CD1c-positive myeloid dendritic cell (primary cell): ENCODE results near the gene GOLGA6C.
"Not testable (repeated sequence)": the region's sequence is repeated elsewhere in the genome, so short reads cannot be mapped to it uniquely, and the experiment has no call there.

Source experiments
- DNase-seq: peaks from one replicate; pipeline ENCODE4 v3.0.0-alpha.2; 2016; ENCODE audit errors: extremely low spot score

The GOLGA6C gene

DNA sequence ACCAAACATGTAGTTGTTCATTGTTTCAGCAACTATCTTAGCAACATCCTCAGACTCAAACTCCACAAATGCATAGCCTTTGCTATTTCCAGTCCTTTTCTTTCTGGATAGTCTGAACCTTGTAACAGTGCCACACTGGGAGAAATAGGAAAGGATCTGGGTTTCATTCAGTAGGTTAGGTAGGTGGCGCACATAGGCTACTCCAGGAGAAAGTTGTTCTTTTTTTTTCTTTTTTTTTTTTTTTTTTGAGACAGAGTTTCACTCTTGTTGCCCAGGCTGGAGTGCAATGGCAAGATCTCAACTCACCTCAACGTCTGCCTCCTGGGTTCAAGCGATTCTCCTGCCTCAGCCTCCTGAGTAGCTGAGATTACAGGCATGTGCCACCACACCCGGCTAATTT is 5.8 kb upstream of the GOLGA6C start:
- not testable (repeated sequence) for DNase-seq

DNA sequence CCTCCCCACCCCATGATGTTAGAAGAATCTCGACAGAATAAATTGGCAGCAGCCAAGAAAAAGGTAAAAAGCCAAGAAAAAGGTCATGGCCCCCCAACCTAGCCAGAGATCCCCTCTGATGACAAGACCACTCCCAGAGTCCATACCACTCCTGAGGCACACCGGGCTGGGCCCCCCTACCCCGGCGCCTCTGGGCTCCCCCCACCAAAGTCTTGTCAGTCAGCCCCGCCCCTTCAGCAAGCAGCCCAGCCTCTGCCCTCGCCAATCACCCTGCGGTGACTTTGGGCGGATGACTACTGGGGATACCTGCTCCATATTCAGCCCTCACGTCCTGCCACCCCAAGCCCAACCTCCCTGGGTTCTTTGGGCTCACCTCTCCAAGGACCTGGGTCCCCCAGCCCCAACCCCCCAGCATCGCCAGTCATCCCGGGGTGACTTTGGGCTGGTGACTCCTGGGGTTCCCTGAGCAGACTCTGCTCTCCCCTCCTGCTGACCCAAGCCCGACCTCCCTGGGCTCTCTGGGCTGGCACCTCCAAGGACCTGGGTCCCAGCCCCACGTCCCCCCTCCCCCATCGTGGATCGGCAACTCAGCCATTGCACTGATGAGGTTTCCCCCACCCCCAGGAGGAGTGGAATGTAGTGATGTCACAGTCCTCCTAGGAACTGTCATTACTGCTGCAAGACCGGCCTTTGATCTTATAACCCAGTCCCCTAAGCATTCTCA is 648 bp downstream of the GOLGA6C start:
- not testable (repeated sequence) for DNase-seq

DNA sequence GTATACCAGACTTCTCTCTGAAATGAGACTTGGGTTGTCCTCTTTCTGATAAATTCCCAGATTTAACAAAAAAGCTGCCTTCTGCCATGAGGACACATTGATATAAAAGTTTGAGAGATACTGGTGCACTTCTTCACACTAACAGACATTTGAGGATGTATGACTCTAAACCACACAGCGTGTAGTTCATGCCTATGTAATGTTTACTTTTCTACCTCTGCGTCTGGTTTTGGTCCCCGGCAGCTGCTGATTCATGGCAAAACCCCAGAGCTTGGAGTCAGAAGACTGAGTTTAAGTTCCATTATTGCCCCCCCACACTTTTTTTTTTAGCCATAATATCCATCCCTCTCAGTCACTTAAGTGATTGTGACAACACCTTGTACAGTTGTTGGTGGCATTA is 1.7 kb downstream of the GOLGA6C start:
- not testable (repeated sequence) for DNase-seq

DNA sequence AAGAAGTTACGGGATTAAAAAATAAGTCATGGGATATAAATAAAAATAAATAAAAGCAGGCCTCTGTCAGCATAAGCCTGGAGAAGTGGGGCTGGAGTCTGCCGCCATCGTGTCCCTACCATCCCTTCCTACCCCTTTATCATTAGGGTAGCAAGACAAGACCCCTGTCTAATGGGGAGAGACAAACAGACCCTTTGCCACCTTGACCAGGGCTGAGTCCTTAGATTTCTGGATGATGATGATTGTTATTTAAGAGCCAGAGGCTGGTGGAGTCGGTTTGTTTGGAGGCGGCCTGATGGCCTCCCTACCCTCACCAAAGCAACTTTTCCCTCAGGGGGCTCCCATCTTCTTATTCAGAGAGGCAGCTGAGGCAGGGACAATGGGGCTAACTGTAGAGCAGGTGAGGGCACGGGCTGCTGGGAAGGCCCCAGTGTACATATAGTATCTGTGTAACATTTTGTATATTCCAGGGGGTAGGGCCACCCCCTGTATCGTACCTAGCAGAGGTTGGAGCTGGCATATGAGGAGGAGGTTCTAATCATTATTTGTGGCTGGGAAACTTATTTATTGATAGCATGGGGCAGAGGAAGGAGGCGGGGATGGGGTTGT is 15.7 kb downstream of the GOLGA6C start:
- DNase-seq, result not testable (repeated sequence)

DNA sequence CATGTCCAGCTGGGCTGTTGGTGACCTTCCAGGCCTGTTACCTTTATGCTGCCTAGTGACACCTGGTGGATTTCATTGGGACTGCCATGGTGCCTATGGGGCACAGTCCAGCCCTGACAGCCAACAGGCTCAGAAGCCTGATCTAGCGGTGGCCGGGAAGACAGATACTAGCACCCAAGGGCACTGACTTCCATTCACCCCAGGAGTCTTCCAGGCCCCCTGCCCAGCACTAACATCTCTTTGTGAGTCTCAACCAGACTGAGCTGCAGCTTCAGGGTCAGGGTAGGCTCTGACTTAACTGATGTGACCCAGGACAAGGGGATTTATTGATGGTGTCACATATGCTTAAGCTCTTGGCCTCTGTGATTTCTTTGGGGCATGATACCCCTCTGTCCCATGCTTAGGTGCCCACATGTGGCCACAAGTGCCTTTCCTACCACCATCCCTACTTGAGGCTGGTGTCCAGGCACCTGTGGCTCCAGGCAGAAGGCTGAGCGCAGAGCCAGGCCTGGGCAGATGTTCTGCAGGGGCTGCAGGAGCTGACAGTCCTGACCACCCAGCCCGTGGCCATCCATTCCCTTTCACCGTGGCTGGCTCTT is 16.5 kb downstream of the GOLGA6C start:
- DNase-seq, result peak; percentile 7

DNA sequence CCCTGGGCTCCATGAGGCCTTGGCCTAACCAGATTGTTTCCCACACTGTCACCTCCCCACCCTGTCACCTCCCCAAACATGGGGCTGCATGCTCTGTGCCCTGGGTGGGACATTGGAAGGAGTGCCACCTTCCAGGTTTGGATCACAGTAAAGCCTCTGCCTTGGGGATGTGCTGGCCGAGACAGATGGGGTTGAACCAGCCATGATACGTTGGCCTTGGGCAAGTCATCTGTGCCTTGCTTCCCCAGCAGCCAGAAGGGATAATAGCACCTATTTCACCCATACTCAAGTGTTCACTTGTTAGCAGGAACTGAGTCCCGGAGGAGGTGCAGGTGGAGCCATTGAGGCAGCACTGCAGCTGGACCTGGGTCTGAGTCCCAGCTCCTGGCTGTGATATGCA is 17.5 kb downstream of the GOLGA6C start:
- DNase-seq, result not testable (repeated sequence)

DNA sequence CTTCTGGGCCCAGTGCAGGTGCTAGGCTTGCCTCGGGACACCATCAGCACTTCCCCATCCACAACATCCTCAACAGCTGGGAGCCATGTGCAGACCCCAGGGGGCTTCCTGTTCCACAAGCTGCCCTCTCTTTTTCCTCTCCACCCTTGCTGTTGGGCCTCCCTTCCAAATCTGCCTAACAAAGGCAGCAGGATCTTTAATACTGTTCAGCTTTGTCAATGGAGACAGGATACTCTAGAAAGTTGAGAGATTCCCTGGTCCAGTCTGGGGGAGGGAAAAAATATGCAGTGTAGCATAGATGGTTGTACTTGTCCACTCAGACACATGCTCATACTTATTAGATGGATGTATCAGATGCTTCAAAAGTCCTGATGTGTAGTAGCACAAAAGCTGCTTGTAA is 20.4 kb downstream of the GOLGA6C start:
- not testable (repeated sequence) for DNase-seq

DNA sequence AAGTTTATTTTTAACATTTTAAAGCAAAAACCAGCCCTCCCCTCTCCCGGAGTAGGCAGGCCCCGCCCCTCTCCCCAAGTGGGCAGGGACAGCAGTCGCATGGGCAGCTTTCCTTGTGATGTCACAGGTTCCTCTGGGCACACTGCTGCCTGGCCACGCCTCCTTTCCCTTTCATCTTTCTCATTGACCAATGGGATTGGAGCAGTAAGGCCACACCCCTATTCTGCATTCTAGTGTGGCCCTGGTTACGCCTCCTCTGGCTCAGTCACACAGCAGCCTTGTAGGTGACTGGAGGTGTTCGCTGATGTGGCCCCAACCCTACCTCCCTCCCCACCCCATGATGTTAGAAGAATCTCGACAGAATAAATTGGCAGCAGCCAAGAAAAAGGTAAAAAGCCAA is 24.4 kb downstream of the GOLGA6C start, which contains the start of gene GOLGA6D:
Gene GOLGA6D, plus strand, starts transcription at position 264 of the 400 bp plus-strand sequence. Its CDS starts 41 bp downstream, at position 305.
- DNase-seq, result not testable (repeated sequence)

DNA sequence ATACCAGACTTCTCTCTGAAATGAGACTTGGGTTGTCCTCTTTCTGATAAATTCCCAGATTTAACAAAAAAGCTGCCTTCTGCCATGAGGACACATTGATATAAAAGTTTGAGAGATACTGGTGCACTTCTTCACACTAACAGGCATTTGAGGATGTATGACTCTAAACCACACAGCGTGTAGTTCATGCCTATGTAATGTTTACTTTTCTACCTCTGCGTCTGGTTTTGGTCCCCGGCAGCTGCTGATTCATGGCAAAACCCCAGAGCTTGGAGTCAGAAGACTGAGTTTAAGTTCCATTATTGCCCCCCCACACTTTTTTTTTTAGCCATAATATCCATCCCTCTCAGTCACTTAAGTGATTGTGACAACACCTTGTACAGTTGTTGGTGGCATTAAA is 26.0 kb downstream of the GOLGA6C start:
- DNase-seq, result not testable (repeated sequence)

DNA sequence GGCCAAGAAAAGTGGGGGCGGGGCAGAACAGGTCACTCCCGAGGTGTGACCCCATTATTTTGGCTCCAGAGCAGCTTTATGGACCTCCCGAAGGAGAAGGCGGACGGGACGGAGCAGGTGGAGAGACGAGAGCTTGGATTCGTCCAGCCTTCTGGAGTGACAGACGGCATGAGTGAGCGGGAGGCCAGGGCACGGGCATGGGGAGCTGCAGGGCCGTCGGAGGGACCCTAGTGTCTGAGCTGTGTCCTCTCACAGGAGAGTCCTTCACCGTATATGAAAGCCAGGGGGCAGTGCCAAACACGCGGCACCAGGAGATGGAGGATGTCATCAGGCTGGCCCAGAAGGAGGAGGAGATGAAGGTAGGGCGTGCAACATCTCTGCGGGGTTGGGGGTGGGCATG is 35.5 kb downstream of the GOLGA6C start:
- not testable (repeated sequence) for DNase-seq

DNA sequence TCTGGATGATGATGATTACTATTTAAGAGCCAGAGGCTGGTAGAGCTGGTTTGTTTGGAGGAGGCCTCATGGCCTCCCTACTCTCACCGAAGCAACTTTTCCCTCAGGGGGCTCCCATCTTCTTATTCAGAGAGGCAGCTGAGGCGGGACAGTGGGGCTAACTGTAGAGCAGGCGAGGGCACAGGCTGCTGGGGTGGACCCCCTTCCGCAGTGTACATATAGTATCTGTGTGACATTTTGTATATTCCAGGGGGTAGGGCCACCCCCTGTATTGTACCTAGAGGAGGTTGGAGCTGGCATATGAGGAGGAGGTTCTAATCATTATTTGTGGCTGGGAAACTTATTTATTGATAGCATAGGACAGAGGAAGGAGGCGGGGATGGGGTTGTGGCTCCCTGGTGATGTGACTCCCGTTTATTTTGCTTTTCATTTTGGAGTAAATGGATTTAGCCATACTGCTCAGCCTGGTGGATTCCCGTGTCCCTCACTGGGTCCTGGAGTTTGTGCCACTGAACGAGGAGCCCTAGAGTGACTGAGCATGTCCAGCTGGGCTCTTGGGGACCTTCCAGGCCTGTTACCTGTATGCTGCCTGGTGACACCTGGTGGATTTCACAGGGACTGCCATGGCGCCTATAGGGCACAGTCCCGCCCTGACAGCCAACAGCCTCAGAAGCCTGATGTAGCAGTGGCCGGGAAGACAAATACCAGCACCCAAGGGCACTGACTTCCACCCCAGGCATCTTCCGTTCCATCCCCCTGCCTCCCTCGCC is 40.6 kb downstream of the GOLGA6C start:
- DNase-seq, result not testable (repeated sequence)

DNA sequence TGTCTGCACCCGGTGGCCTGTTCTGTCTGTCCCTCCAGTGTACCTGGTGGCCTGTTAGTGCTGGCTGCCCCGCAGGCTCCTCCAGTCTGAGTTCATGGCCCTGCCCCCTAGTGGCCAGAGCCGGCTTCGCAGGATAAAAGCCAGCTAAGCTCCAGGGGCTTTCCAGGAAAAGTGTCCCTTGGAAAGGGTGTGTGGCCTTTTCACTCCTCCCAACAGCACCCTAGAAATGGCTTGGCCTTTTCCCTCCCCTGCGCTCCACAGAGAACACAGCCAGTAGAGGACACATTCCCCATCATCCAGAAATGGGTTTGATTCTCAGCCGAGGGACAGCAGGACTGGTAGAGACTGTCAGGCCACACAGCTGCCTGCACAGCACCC is 41.2 kb downstream of the GOLGA6C start:
- not testable (repeated sequence) for DNase-seq

DNA sequence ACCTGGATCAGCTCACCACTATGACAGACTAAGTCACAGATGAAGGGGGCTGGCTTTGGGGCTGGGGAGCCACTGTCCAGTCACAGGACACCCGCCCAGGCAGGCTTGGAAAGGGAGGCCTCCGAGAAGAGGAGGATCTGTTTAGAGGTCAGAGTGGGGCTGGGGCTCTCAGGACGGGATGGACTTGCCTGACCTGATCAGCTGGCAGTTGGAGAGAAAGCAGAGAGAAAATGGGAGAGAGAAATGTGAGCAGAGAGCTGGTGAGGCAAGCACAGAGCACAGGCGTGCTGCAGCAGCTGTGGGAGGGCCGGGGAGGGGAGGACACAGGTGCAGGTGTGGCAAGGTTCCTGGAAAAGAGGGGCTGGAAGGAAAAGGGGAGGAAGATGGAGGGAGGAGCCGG is 41.9 kb downstream of the GOLGA6C start:
- not testable (repeated sequence) for DNase-seq

DNA sequence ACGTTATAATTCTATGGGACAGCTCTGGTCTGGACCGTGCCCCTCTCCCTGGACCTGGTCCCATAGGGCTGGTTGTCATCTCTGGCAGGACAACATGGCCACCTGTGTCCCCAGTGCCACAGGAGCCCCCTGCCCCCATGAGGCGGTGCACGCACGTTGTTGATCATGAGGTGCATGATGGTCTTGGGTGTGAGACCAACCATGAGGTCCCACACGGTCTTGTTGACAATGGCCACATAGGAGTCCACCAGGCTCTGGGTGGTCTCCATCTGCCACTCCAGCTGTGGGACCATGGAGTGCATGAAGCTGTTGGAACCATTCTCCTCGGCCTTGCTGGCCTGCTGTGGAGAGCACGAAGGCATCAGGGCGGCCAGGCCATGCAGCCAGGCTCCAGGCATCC is 44.2 kb downstream of the GOLGA6C start:
- no peak for DNase-seq

DNA sequence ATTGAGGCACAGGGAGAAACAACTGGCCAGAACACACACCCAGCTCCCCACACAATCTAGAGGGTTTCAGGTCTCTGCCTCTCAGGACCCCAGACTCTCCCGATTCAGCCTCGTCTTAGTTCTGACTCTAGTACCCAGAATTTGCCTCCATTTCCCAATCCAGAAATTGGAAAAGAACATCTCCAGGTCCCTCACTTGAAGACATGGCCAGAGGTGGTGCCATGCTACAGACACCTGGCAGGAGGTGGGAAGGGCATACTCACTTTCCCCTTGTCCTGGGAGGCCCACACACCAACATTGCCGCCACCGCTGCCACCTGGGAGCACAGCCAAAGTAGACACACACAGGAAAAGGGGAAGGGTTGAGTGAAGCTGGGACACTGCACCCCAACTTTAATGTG is 44.6 kb downstream of the GOLGA6C start:
- not testable (repeated sequence) for DNase-seq

DNA sequence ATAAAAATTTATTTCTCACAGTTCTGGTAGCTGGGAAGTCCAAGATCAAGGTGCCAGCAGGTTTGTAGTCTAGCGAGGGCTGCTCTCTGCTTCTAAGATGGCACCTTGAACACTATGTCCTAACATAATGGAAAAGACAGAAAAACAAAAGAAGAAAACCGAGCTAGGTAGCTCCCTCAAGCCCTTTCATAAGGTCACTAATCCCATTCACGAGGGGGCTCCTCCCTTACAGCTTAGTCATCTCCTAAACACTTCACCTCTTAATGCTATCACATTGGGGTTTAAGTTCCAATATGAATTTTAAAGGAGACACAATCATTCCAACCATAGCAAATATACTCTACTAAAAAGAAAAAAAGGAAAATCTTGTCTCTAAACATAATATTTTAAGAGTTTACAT is 48.1 kb downstream of the GOLGA6C start:
- no peak for DNase-seq

DNA sequence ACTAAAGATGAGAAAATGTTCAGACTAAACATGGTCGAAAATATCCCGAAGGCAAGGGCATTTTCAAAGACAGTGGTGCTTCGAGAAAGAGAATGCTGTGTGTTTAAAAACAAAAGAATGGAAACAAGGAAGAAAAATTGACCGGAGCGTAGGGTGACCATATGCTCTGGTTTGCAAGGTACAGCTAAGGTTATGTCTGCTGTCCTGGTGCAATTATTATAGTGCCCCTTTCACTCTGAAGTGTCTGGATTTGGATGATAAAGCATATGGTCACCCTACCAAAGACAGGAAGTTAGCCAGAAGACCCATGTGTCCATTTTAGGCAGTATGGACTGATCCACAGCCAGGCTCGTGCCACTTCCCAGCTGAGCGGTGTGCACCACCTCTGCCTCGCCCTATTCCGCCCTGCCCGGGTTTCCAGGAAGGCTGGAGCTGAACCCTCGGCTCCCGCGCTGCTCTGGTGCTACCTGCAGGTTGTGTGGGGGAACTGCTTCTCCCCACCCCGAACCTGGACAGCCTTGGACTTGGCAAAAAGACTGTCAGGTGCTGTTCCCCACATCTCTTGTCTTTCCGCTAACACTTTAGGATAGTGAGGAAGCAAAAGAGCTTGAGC is 49.8 kb downstream of the GOLGA6C start:
- peak; percentile 8 for DNase-seq

DNA sequence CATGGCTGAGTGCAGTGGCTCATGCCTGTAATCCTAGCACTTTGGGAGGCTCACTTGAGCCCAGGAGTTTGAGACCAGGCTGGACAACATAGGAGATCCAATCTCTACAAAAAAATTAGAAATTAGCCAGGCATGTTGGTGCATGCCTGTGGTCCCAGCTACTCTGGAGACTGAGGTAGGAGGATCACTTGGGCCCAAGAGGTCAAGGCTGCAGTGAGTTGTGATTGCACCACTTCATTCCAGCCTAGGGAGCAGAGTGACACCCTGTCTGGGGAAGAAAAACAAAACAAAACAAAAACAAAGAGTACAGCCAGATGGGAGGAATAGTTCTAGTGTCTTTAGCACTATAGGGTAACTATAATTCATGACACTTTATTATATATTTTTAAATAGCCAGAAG is 51.6 kb downstream of the GOLGA6C start:
- DNase-seq, result no peak

DNA sequence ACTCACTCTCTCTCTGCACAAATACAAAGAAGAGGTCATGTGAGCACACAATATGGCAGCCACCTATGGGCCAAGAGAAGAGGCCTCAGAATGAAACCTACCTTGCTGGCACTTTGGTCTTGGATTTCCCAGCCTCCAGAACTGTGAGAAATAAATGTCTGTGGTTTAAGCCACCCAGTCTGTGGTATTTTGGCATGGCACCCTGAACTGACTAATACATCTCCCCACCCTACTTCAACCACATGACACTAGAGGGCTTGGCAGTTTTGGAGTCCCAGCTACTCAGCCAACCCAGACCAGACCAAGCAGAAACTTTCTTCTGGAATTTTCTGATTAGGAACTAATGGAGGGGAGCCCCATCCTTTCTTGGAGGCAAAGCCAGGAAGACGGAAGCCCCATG is 54.4 kb downstream of the GOLGA6C start:
- not testable (repeated sequence) for DNase-seq

DNA sequence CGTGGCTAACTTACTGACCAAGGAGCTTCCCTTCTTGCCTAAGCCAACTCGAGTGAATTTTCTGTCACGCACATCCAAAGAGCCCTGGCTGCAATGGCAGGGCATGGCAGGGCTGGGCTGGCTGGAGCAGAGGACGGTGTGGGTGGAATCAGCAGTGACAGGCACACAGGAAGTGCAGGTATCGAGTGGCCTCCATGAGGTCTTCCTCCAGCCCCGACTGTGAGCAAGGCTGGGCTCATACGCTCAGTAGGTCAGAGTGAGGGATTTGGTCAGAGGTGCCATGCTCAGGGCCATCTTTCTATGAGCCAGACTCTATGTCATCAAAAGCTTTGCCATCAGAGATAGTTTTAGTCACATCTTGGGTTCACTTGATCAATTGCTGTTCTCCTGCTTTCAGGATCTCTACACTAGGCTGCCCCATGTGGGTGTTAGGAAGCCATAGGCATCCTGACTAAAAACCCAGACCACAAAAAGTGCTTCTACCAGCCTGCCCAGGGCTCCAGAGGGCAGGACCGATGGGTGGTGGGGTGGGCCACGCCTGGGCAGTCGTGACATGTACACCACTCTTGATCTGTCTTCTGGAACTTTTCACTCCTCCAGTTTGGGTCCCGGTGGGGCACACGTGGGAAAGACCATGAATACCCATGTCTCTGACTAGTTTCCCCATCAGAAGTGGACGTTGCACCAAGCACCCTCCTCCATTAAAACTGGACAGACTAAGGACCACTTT is 55.1 kb downstream of the GOLGA6C start:
- DNase-seq, result no peak
